Brain pericyte (primary cell): ENCODE measurements around the gene VPS16.

Experiments used
- DNase-seq: peaks from one replicate; pipeline ENCODE4 v3.0.0-alpha.2; 2012; ENCODE audit warnings: low read depth, low spot score

The VPS16 gene

DNA sequence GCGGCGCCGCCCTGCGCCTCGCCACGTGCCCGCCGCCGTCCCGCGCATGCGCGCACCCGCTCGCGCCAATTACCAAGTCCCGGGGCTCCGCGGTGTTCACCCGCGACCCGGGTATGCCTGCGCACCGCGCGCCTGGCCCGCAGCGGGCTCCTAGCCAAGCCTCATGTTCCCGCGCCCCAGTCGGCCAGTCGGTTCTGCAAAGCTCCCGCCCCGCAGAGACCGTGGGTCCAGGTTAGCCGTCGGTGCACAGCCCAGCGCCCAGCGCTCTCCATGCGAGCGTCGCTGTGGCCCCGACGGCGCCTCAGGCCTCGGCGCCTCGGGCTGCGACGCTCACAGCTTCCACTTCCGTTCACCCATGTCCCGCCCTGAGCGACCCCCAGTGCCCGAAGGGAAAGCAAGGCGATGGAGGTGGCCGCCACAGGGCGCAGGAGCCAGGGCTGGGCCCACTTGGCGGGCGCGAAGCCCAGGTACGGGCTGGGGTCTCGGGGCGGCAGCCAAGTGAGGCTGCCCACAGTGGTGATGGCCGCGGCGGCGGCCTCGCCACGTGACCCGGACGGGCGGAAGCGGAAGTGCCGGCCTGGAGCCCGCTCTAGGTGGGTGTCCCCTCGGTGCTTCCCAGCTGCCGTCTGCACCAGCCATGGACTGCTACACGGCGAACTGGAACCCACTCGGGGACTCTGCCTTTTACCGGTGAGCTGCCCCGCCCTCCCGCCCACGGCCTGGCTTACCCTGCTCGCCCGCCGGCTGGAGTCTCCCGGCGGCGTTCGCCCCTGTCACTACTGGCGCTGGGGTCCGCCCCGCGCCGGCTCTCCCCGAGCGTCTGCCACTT lies at the start of gene VPS16, which contains the start of gene PCED1A:
Gene VPS16, plus strand, starts transcription at position 608 of the 829 bp plus-strand sequence. Its CDS starts 30 bp downstream, at position 638.
Gene PCED1A, minus strand, starts transcription at position 518 of the 829 bp plus-strand sequence. CDS start 743 bp downstream, outside the sequence.
- no peak for DNase-seq

DNA sequence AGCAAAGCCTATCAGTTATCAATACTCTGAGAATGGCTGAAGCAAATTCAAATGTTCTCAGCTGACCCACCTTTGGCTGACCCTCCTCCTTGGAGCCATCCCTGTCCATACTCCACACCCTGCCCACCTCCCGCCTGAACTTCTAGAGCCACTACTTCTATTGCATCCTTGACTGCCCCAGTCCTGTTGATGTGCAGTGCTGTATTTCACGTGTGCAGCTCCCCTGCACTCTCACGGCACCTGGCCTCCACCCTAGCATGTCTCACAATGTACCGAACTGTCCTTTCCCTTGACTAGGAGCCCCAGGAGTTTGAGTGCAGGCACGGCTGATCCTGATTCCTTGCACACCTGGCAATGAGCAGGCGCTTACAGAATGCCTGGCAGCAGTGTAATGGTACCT lies 47.1 kb upstream of the VPS16 start:
- DNase-seq: no peak

DNA sequence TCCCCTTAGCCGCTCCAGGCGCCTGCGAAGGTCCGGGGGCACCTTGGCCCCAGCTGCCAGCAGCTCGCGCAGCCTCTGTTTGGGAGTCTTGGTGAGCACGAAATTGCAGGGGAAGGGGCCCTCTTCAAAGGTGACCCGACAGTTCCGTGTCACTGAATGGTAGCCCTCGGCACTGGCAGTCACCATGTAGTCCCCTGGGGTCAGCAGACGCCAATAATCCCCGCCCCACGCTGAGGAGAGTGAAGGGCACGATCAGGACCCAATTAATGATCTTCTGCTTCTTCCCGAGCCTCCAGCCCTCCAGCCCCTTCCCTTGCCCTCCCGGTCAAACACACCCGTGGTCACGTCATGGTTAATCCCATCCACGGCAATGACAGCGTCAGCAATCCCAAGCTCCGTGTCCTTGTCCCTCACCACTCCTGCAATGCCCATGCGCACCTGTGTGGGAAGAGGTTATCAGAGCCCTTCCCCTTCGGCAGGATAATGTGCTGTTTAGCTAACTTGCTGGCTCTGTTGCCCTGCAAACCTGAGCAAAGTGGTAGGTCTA lies 46.3 kb upstream of the VPS16 start:
- no peak for DNase-seq

DNA sequence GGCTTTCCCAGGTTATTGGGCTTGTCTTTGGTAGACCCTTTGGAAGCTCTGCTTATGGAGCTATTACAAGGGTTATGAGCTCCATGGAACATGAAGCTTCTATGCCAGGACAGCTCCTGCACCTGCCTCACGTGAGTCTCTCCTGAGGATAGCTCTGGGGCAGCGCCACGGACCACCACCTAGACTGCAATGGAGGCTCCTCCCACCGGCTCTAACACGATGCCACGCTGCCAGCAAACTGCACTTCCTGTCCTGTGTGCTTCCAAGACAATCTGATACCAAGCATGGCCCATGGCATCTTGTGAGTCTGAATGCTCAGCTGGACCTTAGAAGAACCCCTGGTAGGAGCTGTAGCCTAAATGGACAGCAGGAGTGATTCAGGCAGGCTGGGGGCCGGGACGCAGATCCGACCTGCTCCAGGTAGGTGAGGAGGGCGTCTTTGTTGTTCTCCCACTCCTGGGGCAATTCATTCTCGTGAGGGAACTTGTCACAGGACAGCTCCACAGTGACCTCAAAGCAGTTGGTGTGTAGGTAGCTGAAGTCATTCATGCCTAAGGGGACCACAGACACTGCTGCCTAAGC lies 45.6 kb upstream of the VPS16 start:
- DNase-seq: no peak

DNA sequence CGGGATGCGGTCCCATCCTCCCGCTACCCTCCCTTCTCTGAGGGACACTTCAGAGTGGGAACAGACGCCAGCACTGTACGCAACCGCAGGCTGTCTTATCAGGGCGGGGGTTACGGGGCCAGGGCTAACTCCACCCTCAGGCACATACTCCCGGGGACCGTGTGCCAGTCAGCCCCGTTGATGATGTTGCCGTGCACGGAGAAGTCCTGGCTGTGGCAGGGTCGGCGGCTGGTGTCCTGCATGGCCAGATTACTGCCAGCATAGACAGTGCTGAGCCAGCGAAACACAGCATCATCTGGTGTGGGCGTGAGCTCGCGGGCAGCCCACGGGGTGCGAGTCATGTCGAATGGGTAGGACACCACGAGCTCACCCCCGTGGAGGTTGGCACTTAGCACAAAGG lies 45.1 kb upstream of the VPS16 start:
- no peak for DNase-seq

DNA sequence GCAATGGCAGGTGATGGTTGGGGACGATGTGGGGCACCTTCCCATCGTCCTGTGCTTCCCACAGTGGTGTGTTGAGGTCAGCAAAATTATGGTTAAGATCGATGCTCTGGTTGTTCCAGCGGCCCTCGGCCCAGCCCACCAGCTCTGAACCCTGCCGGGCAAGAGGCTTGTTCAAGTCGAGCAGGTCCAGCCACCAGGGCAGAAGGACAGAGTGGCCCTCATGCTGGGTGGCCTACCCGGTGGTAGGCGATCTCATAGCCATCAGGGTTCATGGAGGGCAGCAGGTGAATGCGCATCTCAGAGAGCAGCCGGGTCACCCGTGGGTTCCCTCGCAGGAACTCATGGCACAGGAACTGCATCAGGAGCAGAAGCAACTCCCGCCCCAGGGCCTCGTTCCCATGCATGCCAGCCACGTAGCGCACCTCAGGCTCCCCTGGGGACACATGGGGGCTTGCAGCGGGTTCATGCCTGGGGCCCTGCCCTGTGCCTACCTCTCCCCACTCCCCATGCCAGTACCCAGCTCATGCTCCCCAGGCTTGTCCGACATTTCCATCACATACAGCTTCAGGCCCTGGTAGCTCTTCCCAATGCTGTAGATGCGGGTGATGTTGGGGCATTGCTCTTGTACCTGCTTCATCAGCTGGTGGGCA lies 44.4 kb upstream of the VPS16 start:
- DNase-seq: no peak

DNA sequence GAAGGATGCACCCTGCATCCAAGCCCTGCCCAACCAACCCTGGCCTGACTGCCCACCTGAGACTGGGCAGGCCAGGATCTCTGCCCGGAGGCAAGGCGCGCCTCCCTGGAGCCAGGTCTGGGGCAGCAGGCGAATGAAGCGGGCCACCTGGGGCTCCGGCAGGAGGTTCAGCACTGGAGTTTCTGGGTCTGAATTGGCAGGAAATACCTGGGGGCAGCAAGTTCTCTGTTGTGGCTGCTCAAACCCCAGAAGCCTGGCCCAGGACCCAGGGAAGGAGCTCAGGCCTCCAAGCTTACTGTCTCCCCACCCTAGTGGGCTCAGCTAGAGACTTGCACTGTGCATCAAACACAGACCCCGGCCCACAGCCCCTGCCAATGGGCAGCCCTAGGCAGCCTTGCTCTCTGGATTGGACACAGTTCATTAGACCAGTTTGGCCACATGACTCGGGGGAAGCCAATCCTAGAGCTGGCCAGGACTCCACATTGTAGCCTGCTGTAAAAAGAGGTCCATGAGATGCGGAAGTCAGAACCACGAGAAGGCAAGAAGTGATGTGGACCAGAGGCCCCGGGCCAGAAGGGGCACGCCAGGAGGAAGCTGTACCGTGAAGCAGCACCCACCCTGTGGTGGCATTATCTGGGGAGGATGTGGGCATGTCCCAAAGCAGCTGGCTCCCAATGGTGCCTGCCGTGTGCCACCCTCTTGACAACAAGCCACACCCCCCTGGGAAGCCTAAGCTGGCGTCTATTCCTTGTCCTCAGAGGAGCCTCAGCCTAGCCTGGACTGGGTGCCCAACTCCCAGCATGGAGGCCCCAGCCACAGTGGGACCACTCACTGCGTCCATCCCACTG lies 43.2 kb upstream of the VPS16 start:
- DNase-seq: no peak

DNA sequence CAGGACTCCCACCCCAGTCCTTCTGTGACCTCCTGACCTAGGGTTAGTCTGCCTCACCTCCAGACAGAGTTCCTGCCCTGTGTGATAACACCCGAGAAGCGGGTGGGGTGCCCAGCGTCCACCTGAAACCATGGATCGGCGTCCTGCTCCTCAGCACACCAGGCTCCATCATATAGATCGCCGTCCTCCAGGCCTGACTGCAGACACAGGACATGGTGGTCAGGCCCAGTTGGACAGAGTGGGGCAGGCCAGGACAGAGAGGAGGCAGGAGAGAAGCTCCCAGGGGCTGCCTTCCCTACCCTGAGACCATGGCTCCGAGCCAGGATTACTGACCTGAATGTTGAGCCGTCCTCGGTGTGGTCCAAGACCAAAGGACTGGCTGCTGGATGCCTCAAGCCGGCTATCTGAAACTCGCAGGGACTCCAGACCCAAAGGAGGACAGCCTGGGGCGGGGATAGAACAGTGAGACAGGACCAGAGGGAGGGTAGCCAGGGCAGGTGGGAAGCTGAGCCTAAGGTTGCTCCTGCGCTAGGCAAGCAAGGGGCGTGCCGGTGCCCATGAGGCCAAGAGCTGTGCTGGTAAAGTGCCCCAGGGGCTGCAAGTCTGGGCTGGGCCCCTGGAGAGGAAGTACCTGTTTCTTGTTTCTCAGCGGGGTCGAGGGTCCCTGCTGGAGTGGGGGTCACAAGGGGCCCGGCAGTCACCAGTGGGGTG lies 42.3 kb upstream of the VPS16 start:
- DNase-seq: no peak

DNA sequence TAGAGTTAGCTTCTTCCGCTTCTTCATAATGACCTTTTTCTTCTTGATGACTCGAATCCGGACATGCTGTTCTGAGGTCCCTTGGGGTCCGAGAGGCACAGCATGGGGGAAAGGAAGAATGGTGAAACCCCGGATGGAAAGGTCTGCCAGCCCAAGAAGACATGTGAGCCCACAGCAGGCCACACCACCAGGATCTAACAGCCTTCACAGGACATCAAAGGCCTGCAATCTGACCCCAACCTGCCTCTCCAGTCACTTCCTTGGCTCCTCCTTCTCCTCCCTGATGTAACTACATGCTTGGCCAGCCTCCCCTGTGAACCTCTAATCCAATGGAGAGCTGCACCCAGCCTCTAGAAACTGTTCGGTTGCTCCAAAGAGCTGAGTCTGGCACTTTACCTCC lies 41.7 kb upstream of the VPS16 start:
- peak; percentile 41 for DNase-seq

DNA sequence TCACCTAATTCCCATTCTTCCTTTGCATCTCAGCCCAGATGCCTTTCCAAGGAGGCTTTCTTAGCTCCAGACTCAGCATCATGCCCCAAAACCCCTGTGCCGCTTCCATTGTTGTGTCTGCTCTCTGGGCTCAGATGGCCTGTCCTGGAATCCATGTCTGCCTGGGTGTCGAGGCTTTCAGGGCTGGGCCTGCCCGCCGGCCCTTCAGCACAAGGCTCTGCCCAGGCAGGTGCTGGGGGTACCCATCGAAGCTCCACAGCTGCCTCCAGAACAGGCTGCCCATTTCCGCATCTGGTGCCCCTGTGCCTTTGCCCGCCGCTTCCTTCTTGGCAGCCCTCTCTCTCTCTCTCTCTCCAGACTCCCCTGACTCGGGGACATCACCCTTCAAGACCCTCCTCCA lies 41.3 kb upstream of the VPS16 start:
- no peak for DNase-seq

DNA sequence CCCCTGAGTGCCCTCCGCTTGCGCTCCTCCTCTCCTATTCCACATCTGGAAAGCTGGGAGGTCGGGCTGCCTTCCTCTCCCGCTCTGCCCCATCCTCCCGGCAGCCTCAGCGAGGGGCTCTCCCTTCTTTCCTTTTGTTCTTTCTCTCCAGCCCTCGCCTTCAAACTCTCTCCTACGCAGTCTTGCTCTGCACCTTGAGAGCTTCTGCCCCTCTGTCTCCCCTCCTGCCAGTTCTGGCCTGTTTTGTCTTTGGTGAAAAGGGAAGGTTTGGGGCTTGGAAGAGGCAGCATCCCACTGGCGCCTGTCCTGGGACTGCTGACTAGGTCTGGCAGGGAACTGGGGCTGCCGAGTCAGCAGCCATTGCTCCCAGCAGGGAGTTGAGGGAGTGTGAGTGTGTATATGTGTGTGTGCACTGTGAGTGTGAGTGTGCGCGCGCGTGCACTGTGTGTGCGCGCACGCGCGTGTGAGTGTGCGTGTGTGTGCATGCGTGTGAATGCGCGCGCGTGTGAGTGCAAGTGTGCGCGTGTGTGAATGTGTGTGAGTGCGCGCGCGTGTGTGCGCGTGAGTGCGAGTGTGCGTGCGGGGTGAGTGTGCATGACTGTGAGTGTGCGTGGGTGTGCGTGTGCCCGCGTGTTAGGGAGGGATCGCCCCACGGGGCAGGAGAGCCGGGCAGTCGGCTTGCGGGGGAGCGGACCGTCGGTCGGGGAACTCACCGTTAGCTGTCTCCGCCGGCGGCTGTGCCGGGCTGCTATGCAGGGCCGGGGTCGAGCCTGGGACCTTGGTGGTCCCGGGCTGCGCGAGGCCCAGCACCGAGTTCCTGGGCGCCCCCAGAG lies 40.6 kb upstream of the VPS16 start:
- no peak for DNase-seq

DNA sequence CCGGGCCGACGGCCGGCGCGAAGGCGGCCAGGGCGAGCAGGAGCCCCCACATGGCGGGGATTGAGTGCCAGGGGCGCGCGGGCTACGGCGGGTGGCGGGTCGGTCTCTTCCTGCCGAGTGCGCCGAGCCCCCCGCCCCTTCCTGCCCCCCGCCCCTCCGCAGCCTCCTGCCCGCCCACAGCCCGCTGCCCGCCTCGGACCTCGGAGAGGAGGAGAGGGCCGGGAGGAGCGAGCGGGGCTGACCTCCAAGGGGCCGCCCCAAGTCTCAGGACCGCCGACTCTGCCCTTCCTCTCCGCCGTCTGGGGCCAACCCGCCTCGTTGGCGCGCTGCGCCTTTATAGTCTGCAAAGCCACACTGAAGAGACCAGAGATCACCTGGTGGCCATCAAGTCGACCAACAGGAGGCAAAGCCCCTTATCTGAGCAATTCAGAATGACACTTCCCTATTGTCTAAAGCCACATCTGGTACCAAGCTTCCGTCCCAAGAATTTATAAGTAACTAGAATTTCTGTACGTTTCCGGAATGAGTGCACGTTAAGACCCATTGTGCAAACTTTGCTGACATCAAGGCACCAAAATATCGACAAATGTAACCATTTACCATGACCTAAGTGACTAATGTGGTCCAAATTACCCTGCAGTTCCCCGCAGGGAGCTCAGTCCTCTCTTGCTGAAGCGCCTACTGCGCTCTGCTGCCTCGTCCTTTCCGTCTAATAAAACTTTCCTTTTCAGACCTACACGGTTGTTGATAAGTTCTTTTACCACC lies 39.8 kb upstream of the VPS16 start, which contains the start of gene CPXM1:
Gene CPXM1, minus strand, starts transcription at position 107 of the 765 bp plus-strand sequence. Its CDS starts 55 bp downstream, at position 52.
- no peak for DNase-seq

DNA sequence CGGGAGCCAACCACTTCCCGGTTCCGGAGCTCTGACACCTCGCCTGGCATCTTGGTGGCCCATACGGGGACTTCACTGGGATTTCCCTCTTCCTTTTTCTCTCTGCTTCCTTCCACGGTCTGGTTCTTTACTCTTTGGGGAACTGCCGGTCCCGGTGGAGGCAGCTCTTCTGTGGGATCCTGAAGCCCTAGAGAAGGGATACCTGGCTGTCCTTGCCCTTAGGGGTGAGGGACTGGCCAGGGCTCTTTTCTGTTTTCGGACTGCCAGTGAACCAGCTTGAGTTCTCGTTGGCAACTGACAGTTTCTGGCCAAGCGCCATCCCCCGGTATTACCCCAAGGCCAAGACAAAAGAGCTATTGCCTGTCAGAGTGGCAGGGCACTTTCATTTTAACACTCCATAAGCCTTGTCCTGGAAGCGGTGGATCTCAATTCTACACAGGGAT lies 39.2 kb upstream of the VPS16 start:
- no peak for DNase-seq

DNA sequence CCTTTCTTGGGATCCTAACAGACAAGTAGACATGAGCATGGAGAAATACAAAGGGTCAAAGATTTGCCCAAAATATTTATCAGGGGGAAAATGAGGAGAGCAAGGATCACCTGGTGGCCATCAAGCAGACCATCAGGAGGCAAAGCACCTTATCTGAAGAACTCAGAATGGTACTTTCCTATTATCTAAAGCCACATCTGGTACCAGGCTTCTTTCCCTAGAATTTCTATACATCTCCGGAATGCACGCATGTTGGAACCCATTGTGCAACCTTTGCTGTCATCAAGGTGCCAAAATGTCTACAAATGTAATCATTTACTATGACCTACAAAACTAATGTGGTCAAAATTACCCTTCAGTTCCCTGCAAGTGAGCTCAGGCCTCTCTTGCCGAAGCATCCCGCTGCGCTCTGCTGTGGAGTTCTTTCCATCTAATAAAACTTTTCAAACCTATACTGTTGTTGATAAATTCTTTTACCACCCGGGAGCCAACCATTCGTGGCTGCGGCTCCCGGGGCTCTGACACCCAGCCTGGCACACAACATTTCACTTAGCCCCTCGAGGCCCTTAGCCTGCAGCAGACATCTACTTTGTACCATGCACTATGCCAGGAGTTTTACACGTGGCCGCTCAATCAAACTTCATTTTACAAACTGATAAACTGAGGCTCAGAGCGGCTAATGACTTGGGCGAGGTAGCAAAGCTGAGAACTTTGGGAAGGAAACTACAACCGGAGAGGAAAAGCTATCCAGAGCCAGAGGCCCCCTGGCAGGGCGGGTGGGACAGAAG lies 36.3 kb upstream of the VPS16 start:
- DNase-seq: no peak

DNA sequence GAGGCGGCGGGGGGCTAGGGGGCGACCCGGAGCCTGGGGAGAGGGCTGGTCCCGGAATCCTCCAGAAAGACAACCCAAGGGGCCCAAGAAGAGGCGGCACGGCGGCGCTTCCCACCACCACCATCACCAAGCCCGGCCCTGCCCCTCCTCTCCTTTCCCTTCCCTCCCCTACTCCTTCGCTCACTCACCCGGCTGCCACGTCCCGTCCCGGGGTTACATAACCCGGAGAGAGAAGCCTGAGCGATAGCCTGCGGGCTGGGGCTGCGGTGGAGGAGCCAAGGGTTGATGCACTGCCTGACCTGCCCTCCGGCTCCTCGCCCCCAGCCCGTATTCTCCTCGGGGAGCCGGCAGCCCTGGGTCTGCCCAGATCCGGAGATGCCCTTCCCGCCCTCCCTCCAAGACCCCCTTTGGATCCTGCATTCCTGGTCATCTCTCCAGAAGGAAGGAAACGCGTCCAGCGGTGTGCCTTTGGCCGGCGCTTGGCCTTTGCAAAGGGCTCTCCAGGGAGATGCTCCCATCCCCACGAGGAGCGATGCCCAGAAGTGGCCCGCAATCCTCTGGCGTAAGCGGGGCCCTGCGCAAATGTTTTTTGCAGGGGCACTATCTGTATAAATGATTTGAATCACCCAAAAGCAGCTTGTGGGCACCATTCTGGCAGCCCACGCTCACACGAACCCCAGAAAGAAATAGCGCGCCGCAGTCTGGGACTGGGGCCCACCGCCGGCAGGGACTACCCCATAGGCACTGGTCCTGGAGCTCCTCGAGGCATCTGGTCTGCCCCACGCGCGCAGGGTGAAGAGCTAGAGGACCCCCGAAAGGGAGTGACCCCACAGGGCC lies 35.5 kb upstream of the VPS16 start:
- no peak for DNase-seq

DNA sequence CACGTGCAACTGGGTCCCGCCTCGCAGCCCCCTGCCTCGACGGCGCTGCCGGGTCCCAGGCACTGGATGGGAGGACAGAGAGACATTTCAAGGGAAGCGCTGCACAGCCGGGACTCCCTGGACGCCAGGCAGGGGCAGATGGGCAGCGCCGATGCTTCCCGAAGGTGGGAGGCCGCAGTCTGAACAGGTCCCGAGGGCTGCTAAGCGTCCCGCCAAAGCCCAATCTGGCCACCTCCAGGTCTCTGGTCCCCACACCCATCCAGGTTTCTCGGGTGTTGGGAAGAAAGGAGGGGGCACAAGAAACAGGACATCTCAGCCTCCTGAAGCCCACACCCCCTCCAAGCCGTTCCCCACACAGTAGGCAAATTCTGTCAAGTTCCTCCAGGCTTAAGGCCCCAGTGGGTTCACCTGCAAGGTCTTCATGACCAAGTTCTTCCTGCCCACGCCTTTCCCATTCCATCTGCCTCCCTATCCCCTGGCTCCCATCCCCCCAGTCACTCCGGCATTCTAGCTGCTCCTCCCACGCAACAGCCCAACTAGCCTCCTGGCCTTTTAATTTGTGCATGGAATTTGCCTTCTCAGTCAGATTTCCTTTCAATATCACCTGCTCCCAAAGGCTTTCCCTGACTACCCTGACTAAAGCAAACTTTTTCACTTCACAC lies 34.7 kb upstream of the VPS16 start:
- DNase-seq: no peak

DNA sequence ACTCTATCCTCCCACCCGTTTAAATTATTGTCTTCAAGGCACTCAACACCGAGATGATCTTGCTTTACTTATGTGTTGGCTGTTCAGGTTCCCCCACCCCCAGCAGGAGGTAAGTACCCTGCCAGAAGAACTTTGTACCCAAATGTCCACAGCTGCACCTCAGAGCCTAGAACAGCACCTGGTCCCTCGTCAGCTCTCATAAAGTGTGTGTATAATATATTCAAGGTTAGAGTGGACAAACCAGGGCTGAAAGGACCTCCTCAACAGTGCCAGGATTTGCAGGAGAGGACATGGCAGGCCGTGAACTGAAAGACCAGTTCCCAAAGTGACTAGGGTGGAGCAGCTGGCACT lies 34.2 kb upstream of the VPS16 start:
- no peak for DNase-seq
